Measurements from ENCODE around the gene CGNL1.

- TF ChIP-seq, protein P1, sequence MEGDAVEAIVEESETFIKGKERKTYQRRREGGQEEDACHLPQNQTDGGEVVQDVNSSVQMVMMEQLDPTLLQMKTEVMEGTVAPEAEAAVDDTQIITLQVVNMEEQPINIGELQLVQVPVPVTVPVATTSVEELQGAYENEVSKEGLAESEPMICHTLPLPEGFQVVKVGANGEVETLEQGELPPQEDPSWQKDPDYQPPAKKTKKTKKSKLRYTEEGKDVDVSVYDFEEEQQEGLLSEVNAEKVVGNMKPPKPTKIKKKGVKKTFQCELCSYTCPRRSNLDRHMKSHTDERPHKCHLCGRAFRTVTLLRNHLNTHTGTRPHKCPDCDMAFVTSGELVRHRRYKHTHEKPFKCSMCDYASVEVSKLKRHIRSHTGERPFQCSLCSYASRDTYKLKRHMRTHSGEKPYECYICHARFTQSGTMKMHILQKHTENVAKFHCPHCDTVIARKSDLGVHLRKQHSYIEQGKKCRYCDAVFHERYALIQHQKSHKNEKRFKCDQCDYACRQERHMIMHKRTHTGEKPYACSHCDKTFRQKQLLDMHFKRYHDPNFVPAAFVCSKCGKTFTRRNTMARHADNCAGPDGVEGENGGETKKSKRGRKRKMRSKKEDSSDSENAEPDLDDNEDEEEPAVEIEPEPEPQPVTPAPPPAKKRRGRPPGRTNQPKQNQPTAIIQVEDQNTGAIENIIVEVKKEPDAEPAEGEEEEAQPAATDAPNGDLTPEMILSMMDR (IDR thresholded peaks at IDR 0.05; ENCODE audit: insufficient read depth, low read depth, low read length): no peak
- TF ChIP-seq EZH2 (IDR thresholded peaks at IDR 0.05; ENCODE audit: insufficient read depth, low read length): no peak
These were observed 61.3 kb downstream of the CGNL1 start for GRCh38 chr15:57437564-57437963.

All from astrocyte (in vitro differentiated cells and primary cell).